ENCODE data around the gene TMEM120B. TPM values are rescaled to one million over a fixed set of nuclear protein-coding genes. Genes with fewer than 3 reads are reported as not detected.

The TMEM120B gene
- total RNA-seq, 2 experiments from 2014 or later, result 12.4 to 21.5 TPM

- ChIA-PET POLR2A (interaction anchor here (0.5 to 2.9 kb wide), 6 partner anchors 9 to 130 kb away, joined by 3 to 10 read pairs (median 4); no protein-coding TSS in a partner anchor), CTCF (ENCODE audit: unreplicated experiment) (interaction anchor here (0.6 to 2.5 kb wide), 3 partner anchors 10 to 96 kb away, joined by 3 to 13 read pairs (median 3); no protein-coding TSS in a partner anchor)
- intact Hi-C loops (cut with micrococcal nuclease; ENCODE audit: unreplicated experiment), result loop anchor here (5.0 kb wide), 2 partner anchors 80 to 255 kb away; partner anchors contain the start of gene TMEM120B
- no peaks in the 10 kb centered on the region for H3K79me2 ChIP-seq (ENCODE audit: insufficient read depth, low read depth, low read length)
- peaks cover 71% of the 10 kb centered on the region for H3K4me1 ChIP-seq (ENCODE audit: insufficient read depth, low read length, poor library complexity, severe bottlenecking)
- no peaks in the 10 kb centered on the region for H3K36me3 ChIP-seq (ENCODE audit: insufficient read depth, low read length)
- no peak for DNase-seq (ENCODE audit: low spot score)
- H3K27ac ChIP-seq (ENCODE audit: low read depth, low read length, poor library complexity, severe bottlenecking), result peak overlapping the region; percentile 43
- no peak for TF ChIP-seq EZH2phosphoT487 (IDR thresholded peaks at IDR 0.05; ENCODE audit: borderline replicate concordance, low read depth, low read length)
- peak; percentile 44 for TF ChIP-seq CTCF (conservative IDR thresholded peaks at IDR 0.05; ENCODE audit: low read length)
- peak overlapping the region; percentile 76 for H3K4me3 ChIP-seq (ENCODE audit: low read depth, low read length, poor library complexity, severe bottlenecking)
- no peaks in the 10 kb centered on the region for H4K20me1 ChIP-seq (ENCODE audit: insufficient read depth, low read length)
- H3K9me3 ChIP-seq (ENCODE audit: low read length), result no peaks in the 10 kb centered on the region
- no peak overlapping the region for H2AFZ ChIP-seq (ENCODE audit: low read length)
- H3K9me2 ChIP-seq (ENCODE audit: insufficient read depth, low read length), result no peaks in the 10 kb centered on the region
- H3K4me2 ChIP-seq (ENCODE audit: low read length), result peak overlapping the region; percentile 80
- no TSS peak for BruUV-seq (replicated peaks)
Measured at GRCh38 chr12:121791671-121792551, 79.4 kb downstream of the TMEM120B start.

DNA sequence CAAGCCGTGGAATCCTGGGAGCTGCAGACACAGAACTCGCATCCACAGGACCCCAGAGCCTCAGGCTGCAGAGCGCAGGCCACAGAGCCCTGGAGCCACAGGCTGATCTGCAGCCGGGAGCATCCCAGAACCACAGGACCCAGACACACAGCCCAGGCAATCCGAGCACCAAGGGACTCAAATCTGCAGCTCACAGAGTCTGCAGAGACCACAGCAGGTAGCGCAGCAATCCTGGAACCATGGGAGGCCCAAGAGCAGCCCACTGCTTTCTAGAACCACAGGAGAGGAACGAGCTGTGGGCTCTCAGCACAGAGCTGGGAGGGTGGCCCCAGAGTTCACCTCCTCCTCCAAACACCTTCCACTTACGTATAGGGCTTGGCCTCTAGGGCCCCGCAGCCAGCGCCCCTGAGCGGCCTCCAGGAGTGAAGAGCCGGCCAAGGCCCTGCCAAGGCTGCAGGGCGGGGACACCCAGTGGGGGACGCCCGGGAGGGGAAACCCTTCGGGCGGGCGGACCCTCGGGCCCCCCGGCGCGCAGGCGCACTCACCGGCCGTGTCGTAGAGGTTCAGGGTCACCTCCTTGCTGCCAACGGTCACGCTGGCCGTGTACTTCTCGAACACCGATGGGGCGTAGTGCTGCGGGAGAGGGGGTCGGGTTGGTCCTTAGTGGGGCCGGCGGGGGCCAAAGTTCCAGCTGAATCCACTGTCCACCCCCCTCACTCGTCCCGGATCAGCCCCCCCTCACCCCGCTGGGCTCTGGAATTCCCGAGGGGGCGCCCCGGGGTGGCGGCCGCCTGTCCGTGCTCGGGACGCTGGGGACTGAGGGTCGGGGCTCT is 80.3 kb downstream of the TMEM120B start:
- Histone ChIP-seq H3K79me2 (ENCODE audit: insufficient read depth, low read depth, low read length) (no peaks in the 10 kb centered on the region), H3K27ac (ENCODE audit: low read depth, low read length, poor library complexity, severe bottlenecking) (peak overlapping the region; percentile 43), H3K36me3 (ENCODE audit: insufficient read depth, low read length) (no peaks in the 10 kb centered on the region; the same call in 1 of the 2 replicates), H3K4me3 (ENCODE audit: low read depth, low read length, poor library complexity, severe bottlenecking) (peak overlapping the region; percentile 76), H3K9me2 (ENCODE audit: insufficient read depth, low read length) (no peaks in the 10 kb centered on the region), H3K4me1 (ENCODE audit: insufficient read depth, low read length, poor library complexity, severe bottlenecking) (peaks cover 62% of the 10 kb centered on the region), H3K9me3 (ENCODE audit: low read length) (no peaks in the 10 kb centered on the region), H4K20me1 (ENCODE audit: insufficient read depth, low read length) (no peaks in the 10 kb centered on the region), H2AFZ (ENCODE audit: low read length) (peak overlapping the region; percentile 49; the same call in 1 of the 2 replicates), H3K4me2 (ENCODE audit: low read length) (peak overlapping the region; percentile 80)
- POLR2A ChIA-PET, result interaction anchor here (0.6 to 2.9 kb wide), 8 partner anchors 8 to 231 kb away, joined by 3 to 10 read pairs (median 5); no protein-coding TSS in a partner anchor
- intact Hi-C loops (cut with micrococcal nuclease; ENCODE audit: unreplicated experiment), result loop anchor here (5.0 kb wide), 2 partner anchors 81 to 256 kb away; partner anchors contain the start of gene TMEM120B
- no TSS peak for BruUV-seq (replicated peaks)
- DNase-seq (ENCODE audit: low spot score), result peak; percentile 59
- no peak for TF ChIP-seq EZH2phosphoT487 (IDR thresholded peaks at IDR 0.05; ENCODE audit: borderline replicate concordance, low read depth, low read length)
- TF ChIP-seq CTCF (conservative IDR thresholded peaks at IDR 0.05; ENCODE audit: low read length), result 0 out of 2 replicates have a peak, but pooled peaks have one; percentile 3
- CTCF ChIA-PET (ENCODE audit: unreplicated experiment), result interaction anchor here (0.6 to 2.6 kb wide), 9 partner anchors 9 to 101 kb away, joined by 3 to 13 read pairs (median 7); no protein-coding TSS in a partner anchor

Data from OCI-LY7 (cell line).